Activated CD8-positive, alpha-beta memory T cell treated with anti-CD3 and anti-CD28 coated beads for 36 hours (primary cell): Measurements from ENCODE around the gene KRTAP19-6. TPM values are rescaled to one million over a fixed set of nuclear protein-coding genes. Genes with fewer than 3 reads are reported as not detected.

Experiments used
- total RNA-seq, 2 experiments: library from RNA; stranded (reverse); gene quantifications; one replicate each; pipeline ENCODE4 v1.2.3, GENCODE V29; 2021

Gene KRTAP19-6
- total RNA-seq, 2 experiments from 2014 or later: not detected

Other genes starting within 250 kb of the KRTAP19-6 start
- gene KRTAP26-1, start 221.5 kb downstream of the KRTAP19-6 start, total RNA-seq: not detected
- gene KRTAP27-1, start 204.2 kb downstream of the KRTAP19-6 start, total RNA-seq: not detected
- gene KRTAP23-1, start 193.3 kb downstream of the KRTAP19-6 start, total RNA-seq: not detected
- not detected for gene KRTAP13-2, start 169.6 kb downstream of the KRTAP19-6 start, total RNA-seq
- not detected for gene KRTAP13-1, start 145.8 kb downstream of the KRTAP19-6 start, total RNA-seq
- gene KRTAP13-3, start 115.9 kb downstream of the KRTAP19-6 start, total RNA-seq: not detected
- not detected for gene KRTAP13-4, start 111.6 kb downstream of the KRTAP19-6 start, total RNA-seq
- not detected for gene KRTAP15-1, start 101.6 kb downstream of the KRTAP19-6 start, total RNA-seq
- not detected for gene KRTAP19-1, start 61.5 kb downstream of the KRTAP19-6 start, total RNA-seq
- gene KRTAP19-2, start 54.4 kb downstream of the KRTAP19-6 start, total RNA-seq: not detected
- gene KRTAP19-3, start 49.9 kb downstream of the KRTAP19-6 start, total RNA-seq: not detected
- not detected for gene KRTAP19-4, start 44.7 kb downstream of the KRTAP19-6 start, total RNA-seq
- gene KRTAP19-5, start 39.7 kb downstream of the KRTAP19-6 start, total RNA-seq: not detected
- not detected for gene KRTAP19-7, start 19.4 kb upstream of the KRTAP19-6 start, total RNA-seq
- gene KRTAP22-2, start 48.5 kb upstream of the KRTAP19-6 start, total RNA-seq: not detected
- gene KRTAP6-3, start 50.6 kb upstream of the KRTAP19-6 start, total RNA-seq: not detected
- gene KRTAP6-2, start 57.0 kb upstream of the KRTAP19-6 start, total RNA-seq: not detected
- gene KRTAP22-1, start 59.2 kb upstream of the KRTAP19-6 start, total RNA-seq: not detected
- gene KRTAP6-1, start 72.1 kb upstream of the KRTAP19-6 start, total RNA-seq: not detected
- gene KRTAP20-1, start 74.6 kb upstream of the KRTAP19-6 start, total RNA-seq: not detected
- not detected for gene KRTAP20-4, start 78.8 kb upstream of the KRTAP19-6 start, total RNA-seq
- not detected for gene KRTAP20-2, start 93.3 kb upstream of the KRTAP19-6 start, total RNA-seq
- gene KRTAP20-3, start 101.0 kb upstream of the KRTAP19-6 start, total RNA-seq: not detected
- not detected for gene KRTAP21-3, start 176.9 kb upstream of the KRTAP19-6 start, total RNA-seq
- not detected for gene KRTAP21-2, start 205.4 kb upstream of the KRTAP19-6 start, total RNA-seq
- not detected for gene KRTAP21-1, start 213.6 kb upstream of the KRTAP19-6 start, total RNA-seq